SJSA1 (cell line): ENCODE results near the gene CDC16. TPM values are rescaled to one million over a fixed set of nuclear protein-coding genes. Genes with fewer than 3 reads are reported as not detected.

Experiments
- DNase-seq, 2 experiments: peaks; one replicate each; pipeline ENCODE4 v3.0.0-alpha.2; 2015 to 2020; ENCODE audit warnings: low spot score in 2 of 2, low read depth in 1 of 2
- H3K27ac ChIP-seq: fragments of 250-450 bp; sonication (Bioruptor Pico); 2 replicates; pipeline ENCODE4 v1.5.1; 2020; ENCODE audit warnings: mild to moderate bottlenecking, moderate library complexity
- H3K27me3 ChIP-seq: fragments of 250-450 bp; sonication (Bioruptor Pico); replicated peaks from 2 replicates; pipeline ENCODE4 v1.5.1; 2020; ENCODE audit warnings: mild to moderate bottlenecking, moderate library complexity
- H3K36me3 ChIP-seq: fragments of 250-450 bp; sonication (Bioruptor Pico); 2 replicates; pipeline ENCODE4 v1.5.1; 2020; ENCODE audit warnings: mild to moderate bottlenecking
- H3K4me1 ChIP-seq: fragments of 250-450 bp; sonication (Bioruptor Pico); replicated peaks from 2 replicates; pipeline ENCODE4 v1.6.1; 2021; ENCODE audit warnings: mild to moderate bottlenecking
- H3K4me3 ChIP-seq: fragments of 250-450 bp; sonication (Bioruptor Pico); 2 replicates; pipeline ENCODE4 v1.5.1; 2020; ENCODE audit warnings: mild to moderate bottlenecking
- H3K9me3 ChIP-seq: fragments of 250-450 bp; sonication (Bioruptor Pico); replicated peaks from 2 replicates; pipeline ENCODE4 v1.5.1; 2020; ENCODE audit warnings: mild to moderate bottlenecking
- total RNA-seq: library from RNA; depleted of rRNA; stranded (reverse); fragments of >200 nt; shearing (Covaris generic); gene quantifications from 2 replicates; pipeline ENCODE4 v1.2.3, GENCODE V29; 2014

The CDC16 gene
- total RNA-seq, 1 experiment from 2014 or later = 27.2 TPM

DNA sequence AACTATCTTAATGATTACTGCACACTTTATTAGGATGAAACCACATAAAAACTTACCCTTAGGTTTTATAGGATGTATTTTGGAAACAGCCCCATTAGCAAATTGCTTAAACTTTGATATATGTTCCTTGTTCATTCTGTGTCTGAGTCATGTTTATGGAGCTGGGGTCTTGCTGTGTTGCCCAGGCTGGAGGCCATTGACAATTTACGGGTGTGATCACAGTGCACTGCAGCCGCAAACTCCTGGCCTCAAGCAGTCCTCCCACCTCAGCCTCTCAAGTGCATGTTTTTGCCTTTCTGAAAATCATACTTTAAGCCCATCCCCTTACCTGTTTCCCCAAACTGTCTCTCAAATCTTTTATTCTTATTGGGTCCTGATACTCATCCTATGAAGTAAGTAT is 74.4 kb downstream of the CDC16 start:
- Histone ChIP-seq H3K27me3 (no peaks in the 10 kb centered on the region), H3K27ac (no peak overlapping the region), H3K36me3 (peaks cover 10% of the 10 kb centered on the region), H3K4me3 (no peak overlapping the region), H3K4me1 (peaks cover 20% of the 10 kb centered on the region), H3K9me3 (no peaks in the 10 kb centered on the region)
- DNase-seq = no peak

DNA sequence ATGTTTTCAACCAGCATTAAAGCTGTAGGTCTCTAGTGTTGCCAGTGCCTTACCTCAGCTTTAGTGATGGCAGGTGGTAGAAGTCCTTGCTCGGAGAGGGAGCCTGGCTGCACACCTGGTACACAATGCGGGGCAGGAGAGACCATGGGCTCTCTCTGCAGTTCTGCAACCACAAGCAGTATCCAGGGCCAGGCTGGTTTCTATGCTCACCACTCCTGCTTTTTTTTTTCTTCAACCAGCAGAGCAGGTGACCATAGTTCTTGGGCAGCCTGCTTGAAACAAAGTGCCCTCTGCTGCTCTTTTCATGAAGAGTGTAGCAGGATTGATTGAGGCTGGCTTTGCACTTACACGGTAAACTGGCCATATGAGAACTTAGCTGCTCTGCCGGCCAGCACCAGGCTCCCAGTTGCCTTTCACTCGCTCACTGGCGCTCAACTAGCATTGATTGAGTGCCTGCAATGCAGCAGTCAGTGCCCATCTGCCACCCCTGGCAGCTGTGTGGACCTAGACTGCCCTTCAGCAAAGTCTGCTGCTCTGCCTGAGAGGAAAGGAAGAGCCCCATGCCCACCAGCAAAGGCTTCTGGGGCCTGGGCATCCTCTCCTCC is 75.2 kb downstream of the CDC16 start:
- H3K27me3 ChIP-seq = no peaks in the 10 kb centered on the region
- DNase-seq = no peak
- H3K36me3 ChIP-seq = peaks cover 11% of the 10 kb centered on the region
- no peak overlapping the region for H3K27ac ChIP-seq
- H3K4me3 ChIP-seq = no peak overlapping the region
- H3K9me3 ChIP-seq = no peaks in the 10 kb centered on the region
- H3K4me1 ChIP-seq = peaks cover 20% of the 10 kb centered on the region

GRCh38 chr13:114310956-114311355 is 76.3 kb downstream of the CDC16 start:
- Histone ChIP-seq H3K9me3 (no peaks in the 10 kb centered on the region), H3K27ac (no peak overlapping the region), H3K4me1 (peaks cover 25% of the 10 kb centered on the region), H3K4me3 (no peak overlapping the region), H3K27me3 (no peaks in the 10 kb centered on the region), H3K36me3 (peaks cover 10% of the 10 kb centered on the region)
- DNase-seq = no peak

GRCh38 chr13:114311387-114311786 is 76.7 kb downstream of the CDC16 start:
- H3K4me1 ChIP-seq = peaks cover 25% of the 10 kb centered on the region
- no peak overlapping the region for H3K27ac ChIP-seq
- no peaks in the 10 kb centered on the region for H3K27me3 ChIP-seq
- H3K4me3 ChIP-seq = no peak overlapping the region
- peaks cover 13% of the 10 kb centered on the region for H3K36me3 ChIP-seq
- DNase-seq = no peak
- H3K9me3 ChIP-seq = no peaks in the 10 kb centered on the region

DNA sequence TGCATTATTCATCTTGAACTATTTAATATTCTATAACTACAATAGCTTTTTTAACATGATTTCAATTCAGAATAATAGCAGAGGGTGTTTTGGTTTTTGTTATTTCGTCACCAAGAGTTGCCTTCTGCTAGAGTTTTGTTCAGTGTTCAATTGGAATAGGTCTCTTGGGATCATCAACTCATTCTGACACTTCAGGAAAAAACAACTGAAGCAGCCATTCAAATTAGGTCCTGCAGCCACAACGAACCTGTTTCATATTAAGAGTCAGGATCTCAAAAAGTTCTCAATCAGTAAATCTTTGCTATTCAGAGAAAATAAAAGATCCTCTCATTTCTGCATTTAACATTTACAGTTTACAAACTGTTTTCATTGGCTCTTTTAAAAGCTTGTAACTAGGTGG is 77.2 kb downstream of the CDC16 start:
- H3K27ac ChIP-seq = no peak overlapping the region
- peaks cover 25% of the 10 kb centered on the region for H3K4me1 ChIP-seq
- no peaks in the 10 kb centered on the region for H3K9me3 ChIP-seq
- H3K27me3 ChIP-seq = no peaks in the 10 kb centered on the region
- DNase-seq = no peak
- no peak overlapping the region for H3K4me3 ChIP-seq
- H3K36me3 ChIP-seq = peaks cover 19% of the 10 kb centered on the region

- peaks cover 25% of the 10 kb centered on the region for H3K4me1 ChIP-seq
- DNase-seq = peak in 1 of 2 experiments; percentile 12
Observed at GRCh38 chr13:114313061-114313860, 78.6 kb downstream of the CDC16 start.

DNA sequence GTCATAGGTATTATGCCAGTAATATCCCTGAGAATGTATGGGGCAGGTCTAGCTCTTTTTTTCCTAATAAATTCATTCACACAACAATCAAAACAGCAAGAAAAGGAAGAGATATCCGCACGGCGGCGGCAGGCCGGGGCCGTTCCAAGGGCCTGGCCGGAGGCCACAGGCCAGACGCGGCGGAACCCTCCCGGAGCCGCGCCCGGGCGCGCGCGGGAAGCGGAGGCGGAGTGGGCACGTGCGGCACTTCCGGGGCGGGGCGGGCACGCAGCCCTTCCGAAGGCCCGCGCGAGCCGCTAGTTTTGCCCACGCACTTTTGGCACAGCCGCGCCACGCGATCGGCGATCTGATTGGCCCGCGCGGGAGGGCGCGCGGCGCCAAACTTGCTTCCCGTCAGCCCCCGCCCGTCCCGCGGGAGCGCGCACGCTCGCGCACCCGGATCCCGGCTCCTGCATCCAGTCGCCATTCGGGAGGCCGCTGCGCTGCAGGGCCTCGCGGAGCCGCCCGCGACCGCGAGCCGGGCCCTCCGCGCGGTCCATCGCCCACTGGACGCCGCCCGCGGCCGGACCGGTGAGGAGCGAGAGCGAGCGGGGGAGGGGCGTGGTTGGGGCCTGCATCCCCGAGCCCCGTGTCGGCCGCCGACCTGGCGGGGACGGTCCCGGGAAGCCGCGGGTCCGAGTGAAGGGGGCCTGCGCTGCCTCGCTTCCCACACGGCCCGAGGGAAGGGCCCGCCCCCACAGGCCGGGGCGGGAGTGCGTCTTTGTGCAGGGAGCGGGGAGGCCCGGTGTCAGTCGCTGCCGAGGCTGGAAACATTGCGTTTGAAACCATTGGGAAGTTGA is 79.6 kb downstream of the CDC16 start, which contains the start of gene CHAMP1:
Gene CHAMP1 (plus strand): TSS at position 430 of the 839 bp plus-strand sequence. CDS start 9,340 bp downstream, outside the sequence.
- Histone ChIP-seq H3K4me1 (peaks cover 30% of the 10 kb centered on the region), H3K36me3 (peaks cover 22% of the 10 kb centered on the region), H3K4me3 (peak within 1 kb of the TSS; percentile 97), H3K9me3 (no peaks in the 10 kb centered on the region), H3K27me3 (no peaks in the 10 kb centered on the region), H3K27ac (peak within 1 kb of the TSS; percentile 60)
- peak; percentile 91 to 94 for DNase-seq

More at GRCh38 chr13:114313061-114313860, 78.6 kb downstream of the CDC16 start:
- no peaks in the 10 kb centered on the region for H3K9me3 ChIP-seq
- peak overlapping the region; percentile 97 for H3K4me3 ChIP-seq
- H3K27ac ChIP-seq = peak overlapping the region; percentile 60
- H3K36me3 ChIP-seq = peaks cover 22% of the 10 kb centered on the region
- H3K27me3 ChIP-seq = no peaks in the 10 kb centered on the region

- H3K36me3 ChIP-seq = peaks cover 26% of the 10 kb centered on the region
- H3K9me3 ChIP-seq = no peaks in the 10 kb centered on the region
- peaks cover 39% of the 10 kb centered on the region for H3K4me1 ChIP-seq
- no peak for DNase-seq
- no peaks in the 10 kb centered on the region for H3K27me3 ChIP-seq
- H3K4me3 ChIP-seq = peak overlapping the region; percentile 97
- H3K27ac ChIP-seq = peak overlapping the region; percentile 60
Observed at GRCh38 chr13:114315074-114315785, 80.5 kb downstream of the CDC16 start.

- DNase-seq = no peak
- Histone ChIP-seq H3K27me3 (no peaks in the 10 kb centered on the region), H3K27ac (no peak overlapping the region), H3K36me3 (peaks cover 56% of the 10 kb centered on the region), H3K4me3 (no peak overlapping the region), H3K4me1 (peaks cover 25% of the 10 kb centered on the region), H3K9me3 (no peaks in the 10 kb centered on the region; the same call in 1 of the 2 replicates)
Observed at GRCh38 chr13:114318624-114319023, 83.9 kb downstream of the CDC16 start.

GRCh38 chr13:114319441-114319913 is 84.8 kb downstream of the CDC16 start:
- Histone ChIP-seq H3K4me1 (peaks cover 21% of the 10 kb centered on the region), H3K27me3 (no peaks in the 10 kb centered on the region), H3K36me3 (peaks cover 63% of the 10 kb centered on the region), H3K27ac (peak overlapping the region; percentile 15), H3K9me3 (no peaks in the 10 kb centered on the region; the same call in 1 of the 2 replicates), H3K4me3 (no peak overlapping the region)
- peak; percentile 39 to 50 for DNase-seq

GRCh38 chr13:114320065-114320464 is 85.4 kb downstream of the CDC16 start:
- Histone ChIP-seq H3K36me3 (peaks cover 63% of the 10 kb centered on the region), H3K27me3 (no peaks in the 10 kb centered on the region), H3K27ac (no peak overlapping the region), H3K4me1 (peaks cover 21% of the 10 kb centered on the region), H3K9me3 (no peaks in the 10 kb centered on the region; the same call in 1 of the 2 replicates), H3K4me3 (no peak overlapping the region)
- DNase-seq = no peak

GRCh38 chr13:114321256-114321655 is 86.6 kb downstream of the CDC16 start:
- Histone ChIP-seq H3K36me3 (peaks cover 70% of the 10 kb centered on the region), H3K4me3 (no peak overlapping the region), H3K27ac (no peak overlapping the region), H3K9me3 (no peaks in the 10 kb centered on the region; the same call in 1 of the 2 replicates), H3K4me1 (peaks cover 16% of the 10 kb centered on the region), H3K27me3 (no peaks in the 10 kb centered on the region)
- no peak for DNase-seq
